A673 (cell line): ENCODE results near the gene CSNK2A1.

ENCODE experiments used
- CTCF ChIP-seq: fragments of 300-800, 200-600 bp; sonication (generic); conservative IDR thresholded peaks from 2 replicates; pipeline ENCODE4 v1.5.1; 2017; ENCODE audit warnings: low read depth, mild to moderate bottlenecking, antibody characterized with exemption, low read length, moderate library complexity, mixed read lengths
- EZH2 ChIP-seq: fragments of 200-600 bp; sonication (generic); IDR thresholded peaks from 2 replicates; pipeline ENCODE4 v1.6.1; 2017; ENCODE audit warnings: borderline replicate concordance, low read depth, mild to moderate bottlenecking, mixed read lengths, antibody characterized with exemption, low read length; ENCODE audit not compliant: poor library complexity, severe bottlenecking

GRCh38 chr20:443223-443775, 100.3 kb downstream of the CSNK2A1 start:
- no peak for TF ChIP-seq CTCF
- TF ChIP-seq EZH2 = no peak
